Bone marrow (tissue), 2 donors: ENCODE data around the gene YWHAH.
A peak's percentile ranks its signal among the peaks of the same experiment; 100 is the strongest.

Experiments
- DNase-seq, 2 donors: peaks; one replicate each; lab custom pipeline; 2025; lab: John Stamatoyannopoulos, UW

The YWHAH gene

GRCh38 chr22:31943978-31944699 is at the start of gene YWHAH:
YWHAH (plus strand) TSS chr22:31944535; CDS start chr22:31944734, 199 bp downstream.
- peak; percentile 86 to 87 for DNase-seq

DNA sequence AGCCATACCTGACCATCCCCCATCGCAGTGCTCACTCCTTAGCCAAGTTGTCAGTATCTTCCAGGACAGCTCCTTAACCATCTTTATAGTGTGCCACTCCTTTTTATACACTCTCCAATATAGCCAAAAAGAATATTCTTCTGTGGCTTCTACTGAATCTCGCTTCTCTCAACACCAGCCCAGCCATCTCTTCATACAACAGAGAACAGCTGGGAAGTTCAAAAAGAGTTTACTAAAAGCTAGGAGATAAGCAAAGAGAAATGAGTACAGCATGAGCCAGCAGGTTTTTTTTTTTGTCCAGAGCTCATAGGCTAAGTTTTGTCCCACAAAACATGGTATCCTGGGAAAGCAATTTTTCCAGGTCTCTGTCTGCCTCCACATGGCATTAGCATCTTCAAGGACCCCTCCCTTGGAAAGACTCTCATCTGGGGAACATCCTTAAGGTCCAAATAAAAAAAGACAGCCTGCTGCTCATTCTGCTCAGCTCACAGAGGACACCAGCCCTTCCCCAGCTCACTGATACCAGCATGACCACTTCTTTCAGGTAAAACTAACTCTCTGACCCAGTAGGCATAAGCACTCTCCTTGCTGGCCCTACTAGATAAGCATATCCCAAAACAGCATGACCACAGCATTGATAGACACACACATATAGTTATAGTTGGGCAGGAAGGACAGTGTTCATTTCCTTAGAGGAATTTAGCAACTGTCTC is 48.8 kb upstream of the YWHAH start:
- DNase-seq, result no peak

DNA sequence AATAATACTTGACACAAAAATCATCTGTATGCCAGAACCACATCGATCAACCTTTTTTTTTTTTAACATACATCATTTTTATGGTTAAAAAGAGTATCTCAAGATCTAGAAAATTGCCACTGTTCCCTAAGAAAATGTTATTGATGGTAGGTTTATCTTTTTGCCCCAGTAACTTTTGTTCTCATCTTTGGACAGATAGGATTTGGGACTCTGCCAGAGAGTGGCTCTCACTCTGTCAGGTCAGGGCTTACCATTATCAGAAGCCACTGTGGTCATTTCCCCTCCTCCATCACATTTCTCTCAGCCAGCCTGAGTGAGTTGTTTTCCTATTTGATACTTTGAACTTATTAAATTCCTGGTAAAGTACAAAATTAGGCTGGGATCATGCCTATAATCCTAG is 47.9 kb upstream of the YWHAH start:
- no peak for DNase-seq

DNA sequence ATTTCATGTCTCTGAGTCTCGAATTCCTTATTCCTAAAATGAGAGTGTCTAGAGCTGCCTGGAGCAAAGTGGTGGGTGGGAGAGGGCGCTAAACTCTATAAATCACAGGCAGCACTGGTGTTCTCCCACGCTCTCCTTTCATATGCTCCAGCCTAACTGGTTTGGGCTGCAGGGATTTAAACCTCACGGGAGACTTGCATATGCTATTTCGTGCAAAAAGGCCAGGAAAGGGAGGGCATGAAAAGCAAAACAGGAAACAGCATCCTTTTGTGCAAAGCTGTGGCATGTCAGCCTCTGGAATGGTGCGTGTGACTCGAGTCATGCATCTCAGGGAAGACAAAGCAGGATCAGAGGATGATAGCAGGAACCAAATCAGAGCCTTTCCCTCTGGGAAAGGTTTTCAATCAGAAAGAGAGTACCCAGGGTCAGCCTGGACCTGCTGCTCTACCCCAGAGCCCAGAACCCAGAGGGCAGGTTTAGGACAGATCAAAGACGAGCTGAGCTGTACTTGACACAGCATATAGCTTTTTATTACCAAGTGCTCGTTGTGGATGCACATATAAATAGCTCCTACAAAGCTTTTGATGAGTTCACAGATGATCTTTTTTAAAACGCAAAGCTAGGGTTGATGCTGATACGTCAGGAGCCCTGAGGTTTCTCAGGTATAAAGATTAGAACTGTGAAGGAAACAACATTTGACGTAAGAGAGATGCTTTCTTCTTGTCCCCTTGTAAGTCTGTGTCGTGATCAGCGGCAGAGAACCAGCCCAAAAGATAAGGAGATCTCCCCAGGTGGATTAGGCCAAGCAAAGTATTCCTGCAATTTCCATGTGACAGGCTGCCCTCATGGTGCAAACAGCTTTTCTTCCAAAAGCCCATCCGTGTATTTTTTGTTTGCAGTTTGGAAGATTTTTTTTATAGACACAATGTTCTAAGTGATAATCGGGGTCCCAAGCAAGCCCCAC is 46.2 kb upstream of the YWHAH start:
- no peak for DNase-seq

DNA sequence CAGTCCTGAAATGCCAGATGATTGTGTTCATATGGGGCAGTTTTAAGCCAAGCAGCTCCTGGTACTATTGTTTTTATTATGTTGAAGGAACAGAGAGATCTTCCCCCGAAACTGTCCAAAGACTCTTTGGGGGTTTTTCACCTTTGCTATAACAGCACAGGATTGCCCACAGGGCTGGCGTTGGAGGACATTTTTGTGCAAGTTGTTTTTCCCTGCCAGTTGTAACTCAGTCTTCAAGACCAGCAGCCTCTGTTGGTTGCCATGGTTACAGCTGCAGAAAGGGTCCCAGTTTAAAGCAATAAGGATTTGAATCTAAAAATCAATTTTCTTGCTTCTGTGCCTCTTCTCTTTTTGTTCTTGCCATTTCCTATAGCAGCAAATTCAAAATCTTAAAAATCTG is 45.4 kb upstream of the YWHAH start:
- no peak for DNase-seq

DNA sequence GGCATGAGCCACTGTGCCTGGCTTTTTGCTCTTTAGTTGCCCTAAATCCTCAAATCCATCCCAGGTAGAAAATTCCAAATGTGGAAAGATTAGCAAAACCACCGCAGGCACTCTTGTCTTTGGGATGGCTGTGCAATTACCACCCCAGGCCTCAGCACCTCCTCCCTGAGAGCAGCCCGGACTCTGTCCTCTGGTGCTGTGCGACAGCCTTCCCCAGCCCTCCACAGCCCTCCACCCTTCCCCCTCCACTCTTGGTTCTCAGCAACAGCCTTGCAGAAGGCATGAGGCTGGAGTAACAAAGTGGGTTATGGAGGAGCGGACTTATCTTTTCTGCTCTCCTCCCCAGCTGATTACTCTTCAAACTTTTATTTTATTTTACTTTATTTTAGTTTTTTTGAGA is 44.7 kb upstream of the YWHAH start:
- no peak for DNase-seq

DNA sequence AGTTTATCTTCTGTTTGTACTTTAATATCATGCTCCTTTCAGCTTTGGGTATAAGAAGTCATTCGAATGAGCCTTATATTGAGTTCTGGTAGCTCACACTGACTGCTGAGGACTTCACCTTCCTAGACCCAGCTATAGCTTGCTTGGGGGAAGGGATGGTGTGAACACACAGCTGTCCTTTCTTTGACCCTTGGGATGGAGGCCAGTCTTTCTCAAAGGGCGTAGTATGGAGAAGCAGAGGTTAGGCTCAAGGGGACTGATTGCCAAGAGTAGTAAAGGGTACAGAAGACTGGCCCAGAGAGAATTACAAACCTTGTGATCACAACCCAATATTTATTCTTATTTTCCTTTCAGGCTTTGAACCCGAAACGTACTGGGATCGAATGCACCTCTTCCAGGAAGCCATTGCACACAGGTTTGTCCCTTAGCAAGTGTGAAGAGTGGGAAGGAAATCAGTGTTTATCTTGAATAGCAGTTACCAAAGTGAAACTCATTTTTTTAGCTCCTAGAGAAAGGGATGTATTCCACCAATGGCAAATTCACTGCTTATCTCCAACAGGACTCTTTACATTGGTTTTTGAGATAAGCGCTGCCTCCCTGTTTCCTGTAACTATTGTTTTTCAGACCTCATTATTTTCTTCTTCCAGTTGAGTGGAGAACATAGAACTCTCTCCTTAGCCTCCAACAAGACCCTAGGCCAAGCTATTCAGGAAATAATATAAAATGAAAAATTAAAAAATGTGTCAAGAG is 42.8 kb upstream of the YWHAH start:
- DNase-seq, result no peak

GRCh38 chr22:31904651-31905050 is 39.7 kb upstream of the YWHAH start:
- DNase-seq, result no peak

DNA sequence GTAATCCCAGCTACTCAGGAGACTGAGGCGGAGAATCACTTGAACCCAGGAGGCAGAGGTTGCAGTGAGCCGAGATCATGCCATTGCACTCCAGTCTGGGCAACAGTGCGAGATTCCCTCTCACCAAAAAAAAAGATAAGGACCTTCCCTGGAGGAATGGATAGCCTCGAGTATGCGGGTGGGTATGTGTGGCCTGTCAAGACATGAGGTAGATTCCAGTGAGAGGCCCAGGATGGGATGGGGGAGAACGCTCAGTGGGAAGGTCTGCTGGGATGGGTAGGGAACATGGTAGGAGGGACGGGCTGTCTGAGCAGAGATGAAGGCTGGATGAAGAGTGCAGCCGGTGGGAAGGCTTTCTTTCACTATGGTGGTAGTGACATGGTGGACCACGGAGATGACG is 39.0 kb upstream of the YWHAH start:
- DNase-seq, result no peak

- DNase-seq, result no peak
These were observed 38.2 kb upstream of the YWHAH start for GRCh38 chr22:31906086-31906485.

GRCh38 chr22:31906569-31906968 is 37.8 kb upstream of the YWHAH start:
- DNase-seq, result no peak

- DNase-seq, result no peak
These were observed 34.4 kb upstream of the YWHAH start for GRCh38 chr22:31909977-31910376.

GRCh38 chr22:31911565-31912406 is 32.5 kb upstream of the YWHAH start:
- DNase-seq, result no peak

GRCh38 chr22:31912407-31912743 is 32.0 kb upstream of the YWHAH start:
- DNase-seq, result no peak

GRCh38 chr22:31915586-31915985 is 28.7 kb upstream of the YWHAH start:
- DNase-seq, result no peak

- DNase-seq, result peak in 1 of 2 donors; percentile 37
These were observed 27.0 kb upstream of the YWHAH start for GRCh38 chr22:31917227-31917921.

GRCh38 chr22:31919730-31920129 is 24.6 kb upstream of the YWHAH start:
- DNase-seq, result no peak

GRCh38 chr22:31920306-31920705 is 24.0 kb upstream of the YWHAH start:
- no peak for DNase-seq

DNA sequence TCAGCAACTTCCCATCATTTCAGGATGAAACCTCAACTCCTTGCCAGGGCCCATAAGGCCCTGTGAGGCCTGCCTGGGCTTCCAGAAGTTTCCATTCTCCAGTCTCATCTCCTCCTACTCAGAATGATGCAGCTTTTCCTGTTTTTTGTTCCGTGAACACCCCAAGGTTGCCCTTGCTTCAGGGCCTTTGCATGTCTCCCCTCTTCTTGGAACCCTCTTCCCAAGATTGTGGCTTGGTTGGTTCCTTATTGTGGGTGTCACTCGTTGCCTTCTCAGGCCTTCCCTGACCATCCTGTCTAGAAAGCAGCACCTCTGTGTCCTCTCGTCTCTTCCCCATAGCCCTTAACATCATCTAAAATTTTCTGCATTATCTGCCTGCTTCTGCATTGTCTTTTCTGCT is 23.2 kb upstream of the YWHAH start:
- DNase-seq, result no peak

DNA sequence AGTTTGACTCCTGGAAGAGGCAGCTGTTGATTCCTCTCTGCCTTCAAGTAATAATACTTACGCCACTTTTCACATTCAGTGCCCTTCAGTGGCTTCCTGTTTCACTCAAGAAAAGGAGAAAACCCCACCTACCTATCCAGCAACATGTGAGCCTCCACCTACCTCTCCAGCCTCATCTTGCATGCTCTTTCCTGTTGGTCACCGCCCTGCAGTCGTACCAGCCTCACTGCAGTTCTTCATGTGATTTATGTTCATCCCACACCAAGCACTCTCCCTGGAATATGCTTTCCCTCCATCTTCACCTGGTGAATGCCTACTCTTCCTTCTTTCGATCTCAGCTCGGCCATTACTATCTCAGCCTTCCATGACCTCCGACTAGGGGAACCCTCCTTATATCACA is 21.8 kb upstream of the YWHAH start:
- no peak for DNase-seq
